Activated CD4-positive, alpha-beta memory T cell treated with anti-CD3 and anti-CD28 coated beads, Interleukin-2, amount 10 ng/mL, durations not matched to agents 7 days and 5 days (primary cell): ENCODE results near the gene CCDC6. TPM values are rescaled to one million over a fixed set of nuclear protein-coding genes. Genes with fewer than 3 reads are reported as not detected.
"Not testable (repeated sequence)": the region's sequence is repeated elsewhere in the genome, so short reads cannot be mapped to it uniquely, and the experiment has no call there.

Experiments used
- CTCF ChIA-PET: fragments of 350-600 bp; sonication (Branson Sonifier 250); formaldehyde crosslinking; loops from one replicate; lab custom pipeline; 2021; ENCODE audit warnings: antibody characterized with exemption, inconsistent platforms; lab: Charles Lee
- POLR2A ChIA-PET: fragments of 350-600 bp; sonication (Branson Sonifier 250); formaldehyde crosslinking; loops from one replicate; lab custom pipeline; 2021; ENCODE audit warnings: antibody characterized with exemption; lab: Charles Lee
- DNase-seq: peaks from one replicate; pipeline ENCODE4 v3.0.0-alpha.2; 2020
- H3K27ac Mint-ChIP-seq: one replicate; pipeline ENCODE4 v1.8.0; 2021; ENCODE audit warnings: mild to moderate bottlenecking, mixed read lengths
- H3K27me3 Mint-ChIP-seq: one replicate; pipeline ENCODE4 v1.8.0; 2021; ENCODE audit warnings: mixed read lengths
- H3K36me3 Mint-ChIP-seq: one replicate; pipeline ENCODE4 v1.8.0; 2021; ENCODE audit warnings: low read depth, mixed read lengths
- H3K4me1 Mint-ChIP-seq: one replicate; pipeline ENCODE4 v1.8.0; 2021; ENCODE audit warnings: mixed read lengths
- H3K4me3 Mint-ChIP-seq: one replicate; pipeline ENCODE4 v1.8.0; 2021; ENCODE audit warnings: mild to moderate bottlenecking, mixed read lengths
- H3K9me3 Mint-ChIP-seq: one replicate; pipeline ENCODE4 v1.8.0; 2021; ENCODE audit warnings: mixed read lengths
- total RNA-seq, 2 experiments: library from RNA; stranded (reverse); gene quantifications; one replicate each; pipeline ENCODE4 v1.2.3, GENCODE V29; 2021

The CCDC6 gene
- total RNA-seq, 2 experiments from 2014 or later: 22.4 to 22.6 TPM

DNA sequence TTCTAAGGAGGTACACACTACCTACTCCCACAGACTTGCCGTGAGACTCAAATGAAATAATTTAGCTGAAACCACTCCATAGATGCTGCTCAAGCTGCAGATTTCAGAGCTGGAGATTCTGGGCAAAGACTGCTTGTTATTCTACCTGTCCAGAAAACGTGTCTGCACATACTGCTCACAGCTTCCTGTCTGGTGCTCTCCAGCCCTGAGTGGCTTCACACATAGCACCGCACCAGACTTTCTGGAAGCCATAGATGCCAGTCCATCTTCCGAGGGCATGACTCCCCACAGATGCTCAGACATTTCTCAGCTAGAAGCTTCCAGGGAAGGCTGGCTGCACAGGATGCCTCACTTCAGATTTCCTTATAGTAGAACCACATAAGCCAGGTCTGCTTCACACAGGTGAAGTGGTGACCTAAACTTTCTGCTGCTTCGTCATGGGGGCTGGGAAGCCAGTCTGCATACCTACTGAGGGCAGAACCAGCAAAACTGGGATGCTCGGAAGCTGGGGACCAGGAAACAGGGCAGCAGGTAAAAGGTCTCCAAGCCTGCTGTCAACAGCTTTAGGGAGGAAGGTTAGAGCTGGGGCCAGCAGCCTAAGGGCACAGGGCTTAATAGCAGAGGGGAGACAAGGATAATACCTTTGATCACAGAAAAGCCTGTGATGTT is 18.2 kb downstream of the CCDC6 start:
- no peaks in the 10 kb centered on the region for H3K9me3 Mint-ChIP-seq
- peak overlapping the region; percentile 19 for H3K27ac Mint-ChIP-seq
- H3K27me3 Mint-ChIP-seq: no peaks in the 10 kb centered on the region
- H3K4me1 Mint-ChIP-seq: peaks cover 59% of the 10 kb centered on the region
- no peak overlapping the region for H3K4me3 Mint-ChIP-seq
- ChIA-PET POLR2A (interaction anchor here (0.7 to 5.1 kb wide), 5 partner anchors 8 to 20 kb away, joined by 3 to 43 read pairs (median 4); partner anchors contain the start of gene CCDC6), CTCF (interaction anchor here (1.0 to 1.8 kb wide), 6 partner anchors 17 to 23 kb away, joined by 3 to 6 read pairs (median 3); partner anchors contain the start of gene CCDC6)
- no peak for DNase-seq
- peaks cover 9% of the 10 kb centered on the region for H3K36me3 Mint-ChIP-seq

DNA sequence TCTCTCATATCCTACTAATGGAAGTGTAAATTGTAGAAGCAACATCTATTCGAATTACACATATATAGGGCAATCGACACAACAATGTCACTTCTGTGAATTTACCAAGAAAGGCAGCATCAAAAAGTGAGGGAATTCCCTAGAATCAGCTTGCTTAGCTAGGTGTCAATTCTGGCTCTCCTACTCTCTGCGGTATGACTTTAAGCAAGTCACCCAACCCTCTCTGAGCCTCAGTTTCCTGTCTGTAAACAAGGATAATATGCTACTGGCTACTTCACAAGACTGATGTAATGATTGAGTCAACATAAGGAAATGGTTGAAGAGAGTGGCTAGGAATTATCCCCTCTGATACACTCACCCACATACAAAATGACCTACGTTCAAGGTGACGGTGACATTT is 19.4 kb downstream of the CCDC6 start:
- Mint-ChIP-seq H3K4me1 (peaks cover 63% of the 10 kb centered on the region), H3K27ac (peak overlapping the region; percentile 72), H3K9me3 (no peaks in the 10 kb centered on the region), H3K27me3 (no peaks in the 10 kb centered on the region), H3K4me3 (peak overlapping the region; percentile 1), H3K36me3 (peaks cover 9% of the 10 kb centered on the region)
- ChIA-PET CTCF (interaction anchor here (1.1 to 1.6 kb wide), 4 partner anchors 16 to 22 kb away, joined by 3 to 6 read pairs (median 3); partner anchors contain the start of gene CCDC6), POLR2A (interaction anchor here (0.6 to 5.1 kb wide), 3 partner anchors 18 to 177 kb away, joined by 4 to 43 read pairs (median 9); partner anchors contain the start of genes CCDC6 and SLC16A9)
- DNase-seq: no peak

DNA sequence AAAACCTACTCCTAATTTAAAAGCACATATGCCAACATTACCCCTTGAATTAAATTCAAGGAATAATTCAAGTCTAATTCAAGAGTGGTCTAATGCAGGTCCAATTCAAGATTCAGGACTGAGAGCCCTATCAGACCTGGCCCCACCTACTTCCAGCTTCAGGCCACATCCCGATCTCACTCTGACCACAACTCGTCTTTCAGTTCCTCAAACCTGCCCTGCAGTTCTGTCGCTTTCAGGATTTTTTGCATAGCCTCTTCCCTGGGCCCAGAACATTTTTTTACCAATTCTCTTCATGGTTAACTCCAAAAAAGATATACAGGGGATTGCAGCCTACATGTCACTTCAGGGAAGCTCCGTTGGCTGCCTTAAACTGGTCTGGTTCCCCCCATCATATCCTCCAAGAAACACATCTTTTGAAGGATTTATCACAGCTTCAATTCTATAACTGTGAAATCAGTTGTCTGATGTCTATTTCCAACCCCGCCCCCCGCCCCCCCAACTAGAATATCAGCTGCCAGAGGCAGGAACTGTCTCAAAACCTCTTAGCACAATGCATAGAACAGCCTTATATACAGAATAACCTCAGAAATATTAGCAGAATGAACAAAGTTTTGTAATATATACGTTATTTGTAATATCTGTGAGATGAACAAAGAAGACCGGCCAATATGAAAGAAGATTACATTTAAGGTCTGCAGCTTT is 20.8 kb downstream of the CCDC6 start:
- Mint-ChIP-seq H3K4me3 (no peak overlapping the region), H3K9me3 (no peaks in the 10 kb centered on the region), H3K27ac (peak overlapping the region; percentile 37), H3K27me3 (no peaks in the 10 kb centered on the region), H3K36me3 (peaks cover 9% of the 10 kb centered on the region), H3K4me1 (peaks cover 72% of the 10 kb centered on the region)
- peak; percentile 38 for DNase-seq
- POLR2A ChIA-PET: interaction anchor here (0.9 to 5.1 kb wide), 2 partner anchors 20 to 23 kb away, joined by 3 to 43 read pairs; partner anchors contain the start of gene CCDC6
- CTCF ChIA-PET: interaction anchor here (1.1 to 1.5 kb wide), 2 partner anchors 20 to 21 kb away, joined by 3 to 4 read pairs; partner anchors contain the start of gene CCDC6

DNA sequence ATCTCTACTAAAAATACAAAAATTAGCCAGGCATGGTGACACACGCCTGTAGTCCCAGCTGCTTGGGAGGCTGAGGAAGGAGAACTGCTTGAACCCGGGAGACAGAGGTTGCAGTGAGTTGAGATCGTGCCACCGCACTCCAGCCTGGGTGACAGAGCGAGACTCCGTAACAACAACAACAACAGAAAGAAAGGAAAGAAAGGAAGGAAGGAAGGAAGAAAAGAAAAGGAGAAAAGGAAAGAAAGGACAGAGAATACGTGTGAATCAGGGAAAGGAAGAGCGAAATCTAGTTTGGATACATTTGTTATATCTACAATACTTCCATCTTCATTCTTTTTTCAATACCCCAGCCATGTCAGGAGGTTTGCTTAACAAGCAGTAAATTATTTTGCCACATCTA is 21.5 kb downstream of the CCDC6 start:
- not testable (repeated sequence) for H3K4me3 Mint-ChIP-seq, DNase-seq, H3K27ac Mint-ChIP-seq, H3K36me3 Mint-ChIP-seq, H3K9me3 Mint-ChIP-seq, H3K27me3 Mint-ChIP-seq
- CTCF ChIA-PET: interaction anchor here (1.1 to 1.5 kb wide), 2 partner anchors 20 to 22 kb away, joined by 3 to 4 read pairs; partner anchors contain the start of gene CCDC6
- POLR2A ChIA-PET: interaction anchor here (5.1 kb wide), 1 partner anchor 20 kb away, joined by 43 read pairs; the partner anchor contains the start of gene CCDC6
- H3K4me1 Mint-ChIP-seq: peaks cover 77% of the 10 kb centered on the region

DNA sequence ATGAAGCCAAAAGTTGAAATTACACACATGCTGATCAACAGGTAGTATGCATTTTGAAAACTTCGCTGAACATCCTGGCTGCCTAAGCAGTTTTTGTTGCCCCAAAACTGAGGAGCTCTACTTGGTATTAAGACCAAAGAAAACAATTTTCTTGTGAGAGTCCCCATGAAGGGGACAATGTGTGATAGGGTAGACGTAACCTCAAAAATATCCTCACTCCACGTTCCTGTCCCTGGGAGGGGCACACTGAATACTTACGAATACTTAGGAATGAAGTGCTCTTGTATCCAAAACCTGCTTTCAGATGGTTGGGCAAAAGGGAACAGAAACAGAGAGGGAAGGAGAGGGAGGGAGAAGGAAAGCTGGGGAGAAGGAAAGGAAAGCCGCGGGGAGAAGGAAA is 24.7 kb downstream of the CCDC6 start:
- peaks cover 82% of the 10 kb centered on the region for H3K4me1 Mint-ChIP-seq
- DNase-seq: no peak
- no peak overlapping the region for H3K4me3 Mint-ChIP-seq
- CTCF ChIA-PET: no interaction called here
- no peaks in the 10 kb centered on the region for H3K9me3 Mint-ChIP-seq
- POLR2A ChIA-PET: no interaction called here
- no peak overlapping the region for H3K27ac Mint-ChIP-seq
- H3K36me3 Mint-ChIP-seq: no peaks in the 10 kb centered on the region
- H3K27me3 Mint-ChIP-seq: no peaks in the 10 kb centered on the region

DNA sequence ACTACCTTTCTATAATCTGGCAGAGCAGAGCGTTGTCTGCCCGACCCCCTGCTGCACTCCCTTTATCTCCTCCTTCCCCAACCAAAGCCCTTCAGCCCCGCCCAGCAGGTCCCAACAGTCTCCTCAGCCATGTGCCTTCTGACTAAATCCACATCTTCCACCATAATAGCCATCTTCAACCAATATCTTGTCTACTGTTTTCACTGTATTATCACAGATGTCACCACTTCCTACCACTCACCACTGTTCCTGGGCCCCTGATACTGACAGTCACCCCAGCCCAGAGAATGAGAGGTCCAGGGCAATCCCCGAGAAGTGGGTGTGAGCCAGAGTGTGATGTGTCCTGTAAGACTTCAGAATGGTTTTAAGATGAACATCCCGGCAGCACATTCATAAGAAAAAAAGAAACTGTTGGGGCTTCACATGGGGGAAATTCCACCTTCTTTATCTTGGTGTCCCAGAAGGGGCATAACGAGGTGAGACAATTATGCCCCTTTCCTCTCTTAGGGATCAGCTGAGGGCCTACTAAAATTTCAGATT is 25.3 kb downstream of the CCDC6 start:
- CTCF ChIA-PET: no interaction called here
- Mint-ChIP-seq H3K9me3 (no peaks in the 10 kb centered on the region), H3K4me1 (peaks cover 77% of the 10 kb centered on the region), H3K36me3 (no peaks in the 10 kb centered on the region), H3K27ac (peak overlapping the region; percentile 69), H3K4me3 (peak overlapping the region; percentile 9), H3K27me3 (no peaks in the 10 kb centered on the region)
- POLR2A ChIA-PET: no interaction called here
- peak; percentile 69 for DNase-seq

DNA sequence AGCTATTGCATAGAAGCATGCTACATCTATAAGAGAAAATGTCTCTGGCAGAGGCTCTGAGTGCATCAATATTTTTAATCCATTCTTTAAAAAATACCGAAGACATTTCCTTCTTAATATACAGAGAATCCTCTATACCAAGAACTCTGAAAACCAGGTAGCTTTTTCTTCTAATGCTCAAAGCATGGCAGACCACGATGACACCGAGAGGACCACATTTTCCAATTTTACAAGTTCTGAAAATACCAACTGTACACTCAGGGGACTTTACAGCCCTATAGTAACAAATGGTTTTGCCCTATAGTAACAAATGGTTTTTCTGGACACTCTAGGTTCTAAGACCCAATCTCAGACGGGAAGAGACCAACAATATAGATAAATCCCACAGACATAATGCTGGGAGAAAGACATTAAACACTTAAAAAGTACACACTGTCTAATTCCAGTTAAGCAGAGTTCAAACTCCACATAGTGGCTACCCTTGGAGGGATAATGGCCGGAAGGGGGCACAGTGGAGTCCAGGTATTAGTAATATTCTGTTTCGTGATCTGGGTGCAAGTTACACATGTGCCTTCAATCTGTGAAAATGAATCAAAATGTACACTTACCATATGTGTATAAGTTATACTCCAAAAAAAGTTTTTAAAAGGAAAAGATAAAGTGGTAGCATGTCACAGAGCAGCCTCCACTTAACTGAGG is 26.2 kb downstream of the CCDC6 start:
- no peaks in the 10 kb centered on the region for H3K9me3 Mint-ChIP-seq
- ChIA-PET POLR2A (interaction anchor here (1.3 to 2.3 kb wide), 3 partner anchors 8 to 27 kb away, joined by 3 to 22 read pairs (median 4); partner anchors contain the start of gene CCDC6), CTCF (interaction anchor here (0.9 to 1.7 kb wide), 3 partner anchors 26 to 257 kb away, joined by 3 to 6 read pairs (median 3); partner anchors contain the start of gene CCDC6)
- peaks cover 72% of the 10 kb centered on the region for H3K4me1 Mint-ChIP-seq
- H3K27ac Mint-ChIP-seq: peak overlapping the region; percentile 69
- no peaks in the 10 kb centered on the region for H3K36me3 Mint-ChIP-seq
- H3K4me3 Mint-ChIP-seq: peak overlapping the region; percentile 30
- no peak for DNase-seq
- H3K27me3 Mint-ChIP-seq: no peaks in the 10 kb centered on the region

DNA sequence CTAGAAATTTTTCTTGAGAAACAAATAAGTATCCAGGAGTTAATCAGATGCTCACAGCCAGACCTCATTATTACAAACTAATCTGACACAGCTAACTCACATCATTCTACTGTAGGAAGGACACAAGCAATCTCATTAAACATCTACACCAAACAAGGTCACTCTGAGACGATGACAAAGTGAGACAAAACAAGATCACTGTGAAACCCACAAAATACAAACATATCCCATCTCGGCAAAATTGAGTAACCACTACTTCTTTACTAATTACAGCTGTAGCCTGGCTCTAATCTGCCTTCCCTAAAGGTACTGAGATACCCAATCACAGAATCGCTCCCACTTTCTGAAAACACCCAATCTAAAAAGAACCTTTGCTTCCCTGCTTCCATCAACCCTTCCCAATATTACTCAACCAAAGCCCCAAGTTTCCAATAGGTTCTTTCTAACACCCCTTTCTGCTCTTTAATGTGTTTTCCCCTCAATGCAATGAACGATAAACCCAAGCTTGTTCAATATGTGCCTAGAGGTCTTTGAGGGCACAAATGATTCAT is 26.9 kb downstream of the CCDC6 start:
- CTCF ChIA-PET: interaction anchor here (0.9 to 1.7 kb wide), 3 partner anchors 27 to 256 kb away, joined by 3 to 6 read pairs (median 3); partner anchors contain the start of gene CCDC6
- H3K27me3 Mint-ChIP-seq: no peaks in the 10 kb centered on the region
- peak overlapping the region; percentile 69 for H3K27ac Mint-ChIP-seq
- peak overlapping the region; percentile 30 for H3K4me3 Mint-ChIP-seq
- no peak for DNase-seq
- no peaks in the 10 kb centered on the region for H3K36me3 Mint-ChIP-seq
- H3K4me1 Mint-ChIP-seq: peaks cover 71% of the 10 kb centered on the region
- POLR2A ChIA-PET: interaction anchor here (1.3 to 2.3 kb wide), 3 partner anchors 9 to 28 kb away, joined by 3 to 22 read pairs (median 4); partner anchors contain the start of gene CCDC6
- no peaks in the 10 kb centered on the region for H3K9me3 Mint-ChIP-seq

DNA sequence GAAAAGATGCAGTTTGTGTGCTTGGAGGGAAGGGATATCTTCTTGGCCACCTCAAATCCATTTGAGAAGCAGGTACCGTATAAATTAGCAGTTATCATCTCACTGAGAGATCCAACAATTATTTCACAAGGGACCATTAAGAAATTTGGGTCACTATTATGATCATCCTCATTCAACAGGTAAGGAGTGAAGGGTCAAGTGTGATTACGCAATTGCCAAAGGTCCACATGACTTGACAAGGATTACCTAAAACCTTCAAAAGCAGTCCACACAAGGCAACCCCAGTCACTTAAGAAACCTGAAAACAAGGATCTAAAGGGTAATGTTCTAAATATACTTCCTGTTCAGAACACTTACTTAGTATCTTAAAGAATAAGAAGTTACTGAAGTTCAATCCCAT is 27.4 kb downstream of the CCDC6 start:
- Mint-ChIP-seq H3K9me3 (no peaks in the 10 kb centered on the region), H3K27ac (no peak overlapping the region), H3K4me1 (peaks cover 70% of the 10 kb centered on the region), H3K27me3 (no peaks in the 10 kb centered on the region), H3K4me3 (no peak overlapping the region), H3K36me3 (no peaks in the 10 kb centered on the region)
- DNase-seq: no peak
- CTCF ChIA-PET: interaction anchor here (0.9 to 1.7 kb wide), 2 partner anchors 27 to 253 kb away, joined by 3 to 6 read pairs; partner anchors contain the start of gene CCDC6
- POLR2A ChIA-PET: interaction anchor here (1.3 to 2.3 kb wide), 3 partner anchors 9 to 28 kb away, joined by 3 to 22 read pairs (median 4); partner anchors contain the start of gene CCDC6

DNA sequence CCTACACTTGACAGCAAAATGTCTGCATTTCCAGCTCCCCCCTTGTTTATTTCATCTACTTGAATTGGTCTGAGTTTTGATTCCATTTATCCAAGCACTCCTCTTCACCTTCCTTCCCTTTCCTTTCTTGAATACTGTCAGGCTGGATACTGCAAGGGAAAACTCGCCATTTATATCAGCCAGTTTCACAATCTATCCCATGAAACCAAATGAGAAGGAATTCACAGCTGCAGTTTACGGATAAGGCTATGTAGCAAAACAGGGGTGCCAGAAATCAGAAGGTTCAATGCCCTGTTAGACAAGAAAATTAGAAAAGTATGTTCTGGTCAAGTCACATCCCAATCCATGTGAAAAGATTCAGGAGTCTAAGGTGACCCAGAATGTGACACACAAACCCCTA is 28.1 kb downstream of the CCDC6 start:
- no peak overlapping the region for H3K4me3 Mint-ChIP-seq
- no peak for DNase-seq
- H3K9me3 Mint-ChIP-seq: no peaks in the 10 kb centered on the region
- CTCF ChIA-PET: no interaction called here
- H3K27ac Mint-ChIP-seq: no peak overlapping the region
- POLR2A ChIA-PET: interaction anchor here (2.3 kb wide), 1 partner anchor 29 kb away, joined by 22 read pairs; the partner anchor contains the start of gene CCDC6
- H3K36me3 Mint-ChIP-seq: no peaks in the 10 kb centered on the region
- H3K4me1 Mint-ChIP-seq: peaks cover 68% of the 10 kb centered on the region
- no peaks in the 10 kb centered on the region for H3K27me3 Mint-ChIP-seq

DNA sequence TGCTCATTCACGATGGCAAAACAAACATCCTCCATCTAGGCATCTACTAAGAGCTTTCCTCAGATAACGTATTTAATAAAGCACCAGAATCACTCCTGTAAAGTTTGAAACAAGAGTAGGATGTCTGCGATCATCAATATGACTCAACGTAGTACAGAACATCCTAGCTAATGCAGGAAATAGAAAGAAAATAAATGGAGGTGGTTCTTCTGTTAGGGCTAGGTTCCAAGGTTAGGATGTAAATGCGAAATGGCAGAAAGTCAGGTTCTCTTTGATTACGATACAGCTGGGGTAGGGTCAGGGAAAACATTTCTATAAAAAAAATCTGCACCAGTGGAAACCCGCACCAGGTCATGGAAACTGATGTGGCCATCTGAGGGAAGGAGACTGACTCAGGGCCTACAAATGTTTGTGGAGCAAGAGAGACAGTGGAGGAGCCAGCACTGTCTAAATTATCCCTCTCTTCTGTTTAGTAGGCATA is 29.1 kb downstream of the CCDC6 start:
- Mint-ChIP-seq H3K4me3 (no peak overlapping the region), H3K36me3 (no peaks in the 10 kb centered on the region), H3K4me1 (peaks cover 72% of the 10 kb centered on the region), H3K27ac (no peak overlapping the region), H3K9me3 (no peaks in the 10 kb centered on the region), H3K27me3 (no peaks in the 10 kb centered on the region)
- POLR2A ChIA-PET: interaction anchor here (1.4 kb wide), 1 partner anchor 31 kb away, joined by 4 read pairs; no protein-coding TSS in a partner anchor
- CTCF ChIA-PET: interaction anchor here (0.9 to 1.3 kb wide), 2 partner anchors 12 to 29 kb away, joined by 3 to 5 read pairs; partner anchors contain the start of gene CCDC6
- no peak for DNase-seq
